Endothelial cell of umbilical vein (primary cell): ENCODE results near the gene ENTR1. TPM values are rescaled to one million over a fixed set of nuclear protein-coding genes. Genes with fewer than 3 reads are reported as not detected.

ENCODE experiments used
- BruUV-seq: library from RNA; stranded (reverse); fragments of 400-500 nt; replicated peaks from 2 replicates; lab custom pipeline; 2021; lab: Mats Ljungman, UMichigan
- CTCF ChIA-PET: fragments of 300-600, 350-600 bp; sonication (Branson Sonifier 250); formaldehyde crosslinking; loops from one replicate; lab custom pipeline; 2021; ENCODE audit warnings: antibody characterized with exemption, inconsistent platforms; lab: Charles Lee
- POLR2A ChIA-PET: fragments of 300-600, 350-600 bp; sonication (Branson Sonifier 250); formaldehyde crosslinking; loops from one replicate; lab custom pipeline; 2021; ENCODE audit warnings: antibody characterized with exemption, inconsistent platforms; lab: Charles Lee
- DNase-seq: peaks from one replicate; pipeline ENCODE4 v3.0.0-alpha.2; 2011; ENCODE audit warnings: low read depth, low spot score
- FAIRE-seq: peaks from 2 replicates; lab custom pipeline; 2011; peaks lifted over from hg19 to GRCh38; lab: Jason Lieb, UNC
- H2AFZ ChIP-seq: 2 replicates; pipeline ENCODE4 v1.6.0; 2012; ENCODE audit warnings: low read depth, low read length, control low read depth, inconsistent platforms
- H3K27ac ChIP-seq: 2 replicates; pipeline ENCODE4 v1.5.1; 2011; ENCODE audit warnings: low read depth, mild to moderate bottlenecking, control low read depth, low read length, moderate library complexity; ENCODE audit not compliant: insufficient read depth
- H3K27me3 ChIP-seq, 2 experiments: 2 replicates each; pipeline versions ENCODE4 v1.6.0 to v1.6.1; 2011; ENCODE audit warnings: low read length in 2 of 2, mixed read lengths in 1 of 2; ENCODE audit not compliant: control insufficient read depth in 2 of 2, insufficient read depth in 2 of 2
- H3K36me3 ChIP-seq, 2 experiments: 2 replicates in 1 of 2; 3 replicates in 1 of 2; pipeline ENCODE4 v1.5.1; 2011; ENCODE audit warnings: low read length in 2 of 2, mild to moderate bottlenecking in 1 of 2, moderate library complexity in 1 of 2; ENCODE audit not compliant: control insufficient read depth in 2 of 2, insufficient read depth in 2 of 2; ENCODE audit errors: extremely low read depth in 1 of 2
- H3K4me1 ChIP-seq: 3 replicates; pipeline ENCODE4 v1.5.1; 2011; ENCODE audit warnings: mild to moderate bottlenecking, low read length; ENCODE audit not compliant: control insufficient read depth, insufficient read depth; ENCODE audit errors: extremely low read depth
- H3K4me2 ChIP-seq: 2 replicates; pipeline ENCODE4 v1.6.1; 2011; ENCODE audit warnings: low read length, control low read depth, mixed read lengths; ENCODE audit not compliant: insufficient read depth
- H3K4me3 ChIP-seq, 3 experiments: fragments of 200-600 bp in 1 of 3; sonication (generic), shearing (Covaris generic) in 1 of 3; replicated peaks in 1 of 3; 2 replicates each; pipeline ENCODE4 v1.5.1; 2011 to 2016; ENCODE audit warnings: control low read depth in 3 of 3, low read length in 3 of 3, mild to moderate bottlenecking in 2 of 3, inconsistent platforms in 1 of 3, low read depth in 1 of 3, moderate library complexity in 1 of 3; ENCODE audit not compliant: insufficient read depth in 1 of 3
- H3K79me2 ChIP-seq: 2 replicates; pipeline ENCODE4 v1.6.0; 2012; ENCODE audit warnings: low read length, inconsistent platforms; ENCODE audit not compliant: control insufficient read depth, insufficient read depth
- H3K9ac ChIP-seq: replicated peaks from 2 replicates; pipeline ENCODE3; 2011; ENCODE audit warnings: low read length, control low read depth; ENCODE audit not compliant: insufficient read depth; ENCODE audit errors: extremely low read depth
- H3K9me1 ChIP-seq: replicated peaks from 3 replicates; pipeline ENCODE4 v1.6.0; 2011; ENCODE audit warnings: mild to moderate bottlenecking, low read length; ENCODE audit not compliant: control insufficient read depth, insufficient read depth; ENCODE audit errors: extremely low read depth
- H3K9me3 ChIP-seq: replicated peaks from 2 replicates; pipeline ENCODE4 v1.5.1; 2012; ENCODE audit warnings: low read length, inconsistent platforms; ENCODE audit not compliant: control insufficient read depth, insufficient read depth
- H4K20me1 ChIP-seq: replicated peaks from 2 replicates; pipeline ENCODE3; 2011; ENCODE audit warnings: mild to moderate bottlenecking, low read length; ENCODE audit not compliant: control insufficient read depth, insufficient read depth; ENCODE audit errors: extremely low read depth
- EZH2 ChIP-seq: IDR thresholded peaks from 2 replicates; pipeline ENCODE4 v1.6.1; 2012; ENCODE audit warnings: borderline replicate concordance, low read depth, mild to moderate bottlenecking, moderate library complexity, low read length, inconsistent platforms; ENCODE audit not compliant: severe bottlenecking
- FOS ChIP-seq: IDR thresholded peaks from 2 replicates; pipeline ENCODE4 v1.6.1; 2011; ENCODE audit warnings: mild to moderate bottlenecking, low read length, moderate library complexity, borderline replicate concordance; ENCODE audit not compliant: insufficient read depth
- GATA2 ChIP-seq: IDR thresholded peaks from 2 replicates; pipeline ENCODE4 v1.7.0; 2011; ENCODE audit warnings: low read depth, mild to moderate bottlenecking, moderate library complexity, mixed read lengths, low read length; ENCODE audit not compliant: insufficient read length, insufficient read depth
- JUN ChIP-seq: IDR thresholded peaks from 2 replicates; pipeline ENCODE4 v1.6.1; 2011; ENCODE audit warnings: borderline replicate concordance, low read depth; ENCODE audit not compliant: insufficient read length, insufficient read depth
- MYC ChIP-seq: IDR thresholded peaks from one replicate; pipeline ENCODE4 v1.6.1; 2011; ENCODE audit warnings: mild to moderate bottlenecking, low read depth, low read length
- POLR2A ChIP-seq: IDR thresholded peaks from 2 replicates; pipeline ENCODE4 v1.6.1; 2012; ENCODE audit warnings: low read depth, mild to moderate bottlenecking, control low read depth, low read length
- POLR2AphosphoS5 ChIP-seq: IDR thresholded peaks from 2 replicates; pipeline ENCODE4 v1.6.1; 2012; ENCODE audit warnings: low read depth, mild to moderate bottlenecking, control low read depth, low read length, moderate library complexity; ENCODE audit not compliant: insufficient read depth
- dilution Hi-C: fragments of 300-500 bp; cut with MboI; formaldehyde crosslinking; loops from one replicate; pipeline ENCODE4 v1.15.0; 2019; ENCODE audit warnings: low sequenced_read_pairs; ENCODE audit not compliant: extremely low pct_ligation_motif_present
- intact Hi-C: fragments of 100-400 bp; cut with micrococcal nuclease; formaldehyde crosslinking; loops from one replicate; pipeline ENCODE4 v1.10.0; 2022
- polyA plus RNA-seq, 4 experiments: library from polyadenylated mRNA; depleted of rRNA in 3 of 4; stranded (reverse) in 3 of 4; unstranded in 1 of 4; fragments of >200 nt; gene quantifications; 2 replicates each; pipeline versions ENCODE4 v1.2.1 to v1.2.3, GENCODE V29; 2011 to 2012; ENCODE audit warnings: missing spikeins in 1 of 4
- total RNA-seq: library from RNA; stranded (reverse); gene quantifications from 2 replicates; pipeline ENCODE4 v1.2.3, GENCODE V29; 2021
- TF ChIP-seq, protein P1 (sequence below), 2 donors: IDR thresholded peaks; 1 replicate in 1 of 2; 2 replicates in 1 of 2; pipeline ENCODE4 v1.5.1; 2011; ENCODE audit warnings: low read length in 2 of 2, mild to moderate bottlenecking in 2 of 2, moderate library complexity in 2 of 2, control low read depth in 1 of 2, inconsistent platforms in 1 of 2, low read depth in 1 of 2; ENCODE audit not compliant: insufficient read depth in 1 of 2; ENCODE audit errors: extremely low read depth in 1 of 2
- TF ChIP-seq, protein P2 (sequence below): IDR thresholded peaks from 2 replicates; pipeline ENCODE4 v1.6.1; 2011; ENCODE audit not compliant: insufficient read depth, insufficient read length

ENTR1 gene
- total and polyA plus RNA-seq, 2 donors (not counting 3 experiments of a cell fraction or from before 2014, with no cell fraction given), result 36.0 to 61.6 TPM

DNA sequence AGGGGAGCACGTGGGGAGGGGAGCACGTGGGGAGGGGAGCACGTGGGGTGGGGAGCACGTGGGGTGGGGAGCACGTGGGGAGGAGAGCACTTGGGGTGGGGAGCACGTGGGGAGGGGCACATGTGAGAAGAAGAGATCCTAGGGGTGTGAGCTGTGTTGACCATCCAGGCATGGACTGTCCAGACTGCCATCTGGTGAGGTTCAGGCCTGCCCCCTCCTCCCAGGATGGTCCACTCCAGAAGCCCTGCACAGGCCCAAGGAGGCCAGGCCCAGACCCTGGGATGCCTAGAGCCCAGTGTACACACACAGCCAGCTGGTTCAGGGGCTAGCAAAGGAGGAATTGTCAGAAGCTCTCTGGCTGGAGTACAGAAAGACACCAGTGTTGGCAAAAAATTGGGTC lies 12.8 kb downstream of the ENTR1 start:
- H3K79me2 ChIP-seq, result peaks cover 22% of the 10 kb centered on the region
- no peak overlapping the region for H3K4me2 ChIP-seq
- no peak overlapping the region for H3K27ac ChIP-seq
- DNase-seq, result no peak
- ChIA-PET POLR2A (no interaction called here), CTCF (interaction anchor here (1.7 to 2.3 kb wide), 2 partner anchors 12 to 85 kb away, joined by 8 to 9 read pairs; partner anchors contain the start of genes ENTR1 and PMPCA)
- dilution Hi-C loops, result no loop called here
- H3K36me3 ChIP-seq, result peaks cover 7 to 50% of the 10 kb centered on the region in 2 experiments
- H3K4me1 ChIP-seq, result peaks cover 10% of the 10 kb centered on the region
- FAIRE-seq, result no peak
- no peaks in the 10 kb centered on the region for H3K9me1 ChIP-seq
- no peaks in the 10 kb centered on the region for H3K9me3 ChIP-seq
- no peak overlapping the region for H2AFZ ChIP-seq
- no peak for TF ChIP-seq FOS
- no peak for TF ChIP-seq POLR2A
- TF ChIP-seq JUN, result no peak
- TF ChIP-seq, protein P1, sequence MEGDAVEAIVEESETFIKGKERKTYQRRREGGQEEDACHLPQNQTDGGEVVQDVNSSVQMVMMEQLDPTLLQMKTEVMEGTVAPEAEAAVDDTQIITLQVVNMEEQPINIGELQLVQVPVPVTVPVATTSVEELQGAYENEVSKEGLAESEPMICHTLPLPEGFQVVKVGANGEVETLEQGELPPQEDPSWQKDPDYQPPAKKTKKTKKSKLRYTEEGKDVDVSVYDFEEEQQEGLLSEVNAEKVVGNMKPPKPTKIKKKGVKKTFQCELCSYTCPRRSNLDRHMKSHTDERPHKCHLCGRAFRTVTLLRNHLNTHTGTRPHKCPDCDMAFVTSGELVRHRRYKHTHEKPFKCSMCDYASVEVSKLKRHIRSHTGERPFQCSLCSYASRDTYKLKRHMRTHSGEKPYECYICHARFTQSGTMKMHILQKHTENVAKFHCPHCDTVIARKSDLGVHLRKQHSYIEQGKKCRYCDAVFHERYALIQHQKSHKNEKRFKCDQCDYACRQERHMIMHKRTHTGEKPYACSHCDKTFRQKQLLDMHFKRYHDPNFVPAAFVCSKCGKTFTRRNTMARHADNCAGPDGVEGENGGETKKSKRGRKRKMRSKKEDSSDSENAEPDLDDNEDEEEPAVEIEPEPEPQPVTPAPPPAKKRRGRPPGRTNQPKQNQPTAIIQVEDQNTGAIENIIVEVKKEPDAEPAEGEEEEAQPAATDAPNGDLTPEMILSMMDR (IDR thresholded peaks at IDR 0.05; ENCODE audit: extremely low read depth in 1 of 2, insufficient read depth in 1 of 2, low read depth in 1 of 2, low read length in 2 of 2), result no peak
- TF ChIP-seq POLR2AphosphoS5, result no peak
- no peak for TF ChIP-seq EZH2
- TF ChIP-seq GATA2, result no peak
- TF ChIP-seq, protein P2, sequence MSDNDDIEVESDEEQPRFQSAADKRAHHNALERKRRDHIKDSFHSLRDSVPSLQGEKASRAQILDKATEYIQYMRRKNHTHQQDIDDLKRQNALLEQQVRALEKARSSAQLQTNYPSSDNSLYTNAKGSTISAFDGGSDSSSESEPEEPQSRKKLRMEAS, result no peak
- TF ChIP-seq MYC, result no peak
- H4K20me1 ChIP-seq, result no peaks in the 10 kb centered on the region
- no peak overlapping the region for H3K9ac ChIP-seq
- H3K4me3 ChIP-seq, result no peak overlapping the region
- no peaks in the 10 kb centered on the region for H3K27me3 ChIP-seq
- intact Hi-C loops, result no loop called here
- BruUV-seq, result no TSS peak
